NT2/D1 (cell line): ENCODE measurements around the gene AFAP1L2.

ENCODE experiments used
- DNase-seq: peaks from one replicate; pipeline ENCODE4 v3.0.0-alpha.2; 2011; ENCODE audit warnings: low read depth, low spot score
- H3K27me3 ChIP-seq: 2 replicates; pipeline ENCODE4 v1.6.0; 2011; ENCODE audit warnings: mild to moderate bottlenecking; ENCODE audit not compliant: insufficient read length, insufficient read depth
- H3K36me3 ChIP-seq: 2 replicates; pipeline ENCODE4 v1.6.1; 2011; ENCODE audit warnings: mild to moderate bottlenecking, low read length, mixed read lengths; ENCODE audit not compliant: insufficient read depth, insufficient read length
- H3K4me1 ChIP-seq: 2 replicates; pipeline ENCODE4 v1.5.1; 2011; ENCODE audit not compliant: insufficient read depth, insufficient read length
- H3K4me3 ChIP-seq: 2 replicates; pipeline ENCODE4 v1.5.1; 2011; ENCODE audit warnings: low read depth; ENCODE audit not compliant: insufficient read length
- H3K9ac ChIP-seq: 2 replicates; pipeline ENCODE4 v1.6.0; 2011; ENCODE audit warnings: low read depth; ENCODE audit not compliant: insufficient read length
- H3K9me3 ChIP-seq: 2 replicates; pipeline ENCODE4 v1.5.1; 2011; ENCODE audit warnings: mild to moderate bottlenecking, low read length; ENCODE audit not compliant: insufficient read depth
- SUZ12 ChIP-seq: IDR thresholded peaks from 2 replicates; pipeline ENCODE4 v1.6.1; 2011; ENCODE audit not compliant: insufficient read length, insufficient read depth; ENCODE audit errors: extremely low read depth
- YY1 ChIP-seq: IDR thresholded peaks from 2 replicates; pipeline ENCODE4 v1.6.1; 2011; ENCODE audit not compliant: insufficient read length, insufficient read depth
- ZNF274 ChIP-seq: IDR thresholded peaks from 2 replicates; pipeline ENCODE4 v1.6.1; 2011; ENCODE audit warnings: mild to moderate bottlenecking, low read depth, low read length

AFAP1L2 gene

GRCh38 chr10:114429581-114430335, 25.5 kb upstream of the AFAP1L2 start:
- Histone ChIP-seq H3K27me3 (no peaks in the 10 kb centered on the region), H3K4me1 (peaks cover 2% of the 10 kb centered on the region), H3K9ac (no peak overlapping the region), H3K36me3 (peaks cover 12% of the 10 kb centered on the region), H3K4me3 (no peak overlapping the region), H3K9me3 (no peaks in the 10 kb centered on the region)
- DNase-seq: no peak
- no peak for TF ChIP-seq YY1
- TF ChIP-seq SUZ12: no peak
- no peak for TF ChIP-seq ZNF274

GRCh38 chr10:114427124-114427852, 23.0 kb upstream of the AFAP1L2 start:
- no peak overlapping the region for H3K9ac ChIP-seq
- DNase-seq: no peak
- peaks cover 2% of the 10 kb centered on the region for H3K36me3 ChIP-seq
- peaks cover 2% of the 10 kb centered on the region for H3K4me1 ChIP-seq
- no peaks in the 10 kb centered on the region for H3K9me3 ChIP-seq
- H3K4me3 ChIP-seq: no peak overlapping the region
- no peak for TF ChIP-seq SUZ12
- no peak for TF ChIP-seq YY1
- no peak for TF ChIP-seq ZNF274
- no peaks in the 10 kb centered on the region for H3K27me3 ChIP-seq

GRCh38 chr10:114426476-114426875, 22.2 kb upstream of the AFAP1L2 start:
- Histone ChIP-seq H3K4me1 (peaks cover 2% of the 10 kb centered on the region), H3K9ac (no peak overlapping the region), H3K9me3 (no peaks in the 10 kb centered on the region), H3K27me3 (no peaks in the 10 kb centered on the region), H3K36me3 (peaks cover 2% of the 10 kb centered on the region), H3K4me3 (no peak overlapping the region)
- TF ChIP-seq SUZ12: no peak
- no peak for TF ChIP-seq ZNF274
- no peak for TF ChIP-seq YY1
- no peak for DNase-seq

GRCh38 chr10:114420811-114421485, 16.6 kb upstream of the AFAP1L2 start:
- Histone ChIP-seq H3K27me3 (no peaks in the 10 kb centered on the region), H3K4me3 (no peak overlapping the region), H3K9ac (no peak overlapping the region), H3K4me1 (no peaks in the 10 kb centered on the region), H3K36me3 (no peaks in the 10 kb centered on the region), H3K9me3 (no peaks in the 10 kb centered on the region)
- no peak for TF ChIP-seq SUZ12
- TF ChIP-seq ZNF274: no peak
- TF ChIP-seq YY1: no peak
- no peak for DNase-seq

GRCh38 chr10:114418109-114418508, 13.8 kb upstream of the AFAP1L2 start:
- DNase-seq: no peak
- no peak for TF ChIP-seq ZNF274
- no peak for TF ChIP-seq YY1
- no peak for TF ChIP-seq SUZ12
- no peaks in the 10 kb centered on the region for H3K36me3 ChIP-seq
- H3K4me1 ChIP-seq: no peaks in the 10 kb centered on the region
- H3K27me3 ChIP-seq: no peaks in the 10 kb centered on the region
- no peaks in the 10 kb centered on the region for H3K9me3 ChIP-seq
- no peak overlapping the region for H3K4me3 ChIP-seq
- no peak overlapping the region for H3K9ac ChIP-seq

GRCh38 chr10:114412907-114413797, 8.8 kb upstream of the AFAP1L2 start:
- Histone ChIP-seq H3K9me3 (no peaks in the 10 kb centered on the region), H3K4me3 (no peak overlapping the region), H3K36me3 (no peaks in the 10 kb centered on the region), H3K27me3 (no peaks in the 10 kb centered on the region), H3K9ac (no peak overlapping the region), H3K4me1 (peaks cover 4% of the 10 kb centered on the region)
- no peak for DNase-seq
- TF ChIP-seq ZNF274 (no peak), SUZ12 (no peak)
